Suppressor macrophage treated with lipopolysaccharide for 4 hours (primary cell): ENCODE measurements around the gene CHST8.
"Not testable (repeated sequence)": the region's sequence is repeated elsewhere in the genome, so short reads cannot be mapped to it uniquely, and the experiment has no call there.

Experiments used
- DNase-seq: peaks from one replicate; pipeline ENCODE4 v3.0.0-alpha.2; 2020

The CHST8 gene

GRCh38 chr19:33818411-33818810 is 196.7 kb downstream of the CHST8 start:
- DNase-seq = no peak

- not testable (repeated sequence) for DNase-seq
These were observed 197.3 kb downstream of the CHST8 start for GRCh38 chr19:33819078-33819477.

- DNase-seq = no peak
These were observed 197.7 kb downstream of the CHST8 start for GRCh38 chr19:33819506-33819879.

GRCh38 chr19:33819880-33820781 is 198.4 kb downstream of the CHST8 start:
- peak; percentile 81 for DNase-seq

GRCh38 chr19:33821871-33822270 is 200.1 kb downstream of the CHST8 start:
- peak; percentile 20 for DNase-seq
